Measurements from ENCODE around the gene SYT7. TPM values are rescaled to one million over a fixed set of nuclear protein-coding genes. Genes with fewer than 3 reads are reported as not detected.

Gene SYT7
- total RNA-seq, 2 experiments from 2014 or later: not detected

DNA sequence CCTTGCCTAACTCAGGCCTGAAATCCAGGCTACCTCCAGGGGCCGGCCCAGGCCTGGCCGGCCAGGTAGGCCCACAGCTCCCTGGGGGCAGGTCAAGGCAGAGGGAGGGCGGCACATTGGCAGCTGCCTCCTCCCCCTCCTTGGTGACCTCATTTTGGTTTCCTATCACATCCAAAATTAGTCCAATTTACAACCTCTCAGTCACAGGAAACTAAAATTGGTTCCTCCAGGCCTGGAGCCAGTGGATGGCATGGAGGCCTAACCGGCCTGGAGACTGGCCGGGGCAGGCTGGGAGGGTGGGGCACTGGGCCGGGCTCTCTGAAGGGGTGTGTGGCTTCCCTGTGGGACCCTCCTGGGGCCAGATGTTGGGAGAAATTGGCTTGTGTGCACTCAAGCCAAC, 36.4 kb downstream of the SYT7 start:
- Mint-ChIP-seq H3K4me1 (ENCODE audit: low read depth) (peaks cover 3% of the 10 kb centered on the region), H3K27me3 (peaks cover 20% of the 10 kb centered on the region), H3K27ac (no peak overlapping the region), H3K9me3 (no peaks in the 10 kb centered on the region), H3K36me3 (no peaks in the 10 kb centered on the region), H3K4me3 (no peak overlapping the region)
- POLR2A ChIA-PET: no interaction called here
- CTCF ChIA-PET: interaction anchor here (0.6 to 2.6 kb wide), 4 partner anchors 12 to 99 kb away, joined by 3 to 14 read pairs (median 7); no protein-coding TSS in a partner anchor
- intact Hi-C loops (cut with micrococcal nuclease): no loop called here
- no peak for DNase-seq

GRCh38 chr11:61543606-61544306, 37.1 kb downstream of the SYT7 start:
- CTCF ChIA-PET: interaction anchor here (2.6 kb wide), 1 partner anchor 11 kb away, joined by 14 read pairs; no protein-coding TSS in a partner anchor
- H3K27ac Mint-ChIP-seq: no peak overlapping the region
- H3K27me3 Mint-ChIP-seq: peaks cover 20% of the 10 kb centered on the region
- POLR2A ChIA-PET: no interaction called here
- no peak for DNase-seq
- intact Hi-C loops (cut with micrococcal nuclease): no loop called here
- H3K9me3 Mint-ChIP-seq: no peaks in the 10 kb centered on the region
- H3K4me1 Mint-ChIP-seq (ENCODE audit: low read depth): peaks cover 3% of the 10 kb centered on the region
- H3K36me3 Mint-ChIP-seq: no peaks in the 10 kb centered on the region
- no peak overlapping the region for H3K4me3 Mint-ChIP-seq

DNA sequence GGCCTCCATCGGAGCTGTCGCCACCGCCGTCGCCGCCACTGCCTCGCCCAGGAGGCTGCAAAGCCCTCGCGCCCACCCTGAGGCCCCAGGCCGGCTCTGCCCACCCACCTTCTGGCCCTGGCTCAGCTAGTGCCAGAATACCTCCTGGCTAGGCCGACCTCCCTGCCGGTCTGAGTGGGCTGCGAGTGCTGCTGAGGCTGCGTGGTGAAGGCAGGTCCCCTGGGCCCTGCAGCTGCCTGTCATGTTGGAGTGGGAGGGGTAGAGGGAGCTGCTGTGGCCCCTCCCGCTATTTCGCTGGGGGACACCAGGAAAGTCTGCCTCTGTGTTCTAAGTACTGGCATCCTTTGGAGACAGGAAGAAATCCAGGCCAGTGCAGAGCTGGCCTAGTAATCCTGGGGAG, 38.2 kb downstream of the SYT7 start:
- DNase-seq: no peak
- ChIA-PET POLR2A (no interaction called here), CTCF (interaction anchor here (3.0 kb wide), 1 partner anchor 11 kb away, joined by 11 read pairs; no protein-coding TSS in a partner anchor)
- H3K4me1 Mint-ChIP-seq (ENCODE audit: low read depth): peaks cover 3% of the 10 kb centered on the region
- peaks cover 21% of the 10 kb centered on the region for H3K27me3 Mint-ChIP-seq
- H3K36me3 Mint-ChIP-seq: no peaks in the 10 kb centered on the region
- no peak overlapping the region for H3K4me3 Mint-ChIP-seq
- no peaks in the 10 kb centered on the region for H3K9me3 Mint-ChIP-seq
- intact Hi-C loops (cut with micrococcal nuclease): no loop called here
- H3K27ac Mint-ChIP-seq: no peak overlapping the region

GRCh38 chr11:61542024-61542461, 38.8 kb downstream of the SYT7 start:
- Mint-ChIP-seq H3K9me3 (no peaks in the 10 kb centered on the region), H3K36me3 (no peaks in the 10 kb centered on the region), H3K4me3 (no peak overlapping the region), H3K4me1 (ENCODE audit: low read depth) (peaks cover 3% of the 10 kb centered on the region), H3K27me3 (peaks cover 20% of the 10 kb centered on the region), H3K27ac (no peak overlapping the region)
- CTCF ChIA-PET: interaction anchor here (3.0 kb wide), 1 partner anchor 10 kb away, joined by 11 read pairs; no protein-coding TSS in a partner anchor
- intact Hi-C loops (cut with micrococcal nuclease): no loop called here
- POLR2A ChIA-PET: no interaction called here
- DNase-seq: no peak

GRCh38 chr11:61541598-61541997, 39.3 kb downstream of the SYT7 start:
- H3K4me1 Mint-ChIP-seq (ENCODE audit: low read depth): peaks cover 3% of the 10 kb centered on the region
- peaks cover 19% of the 10 kb centered on the region for H3K27me3 Mint-ChIP-seq
- DNase-seq: no peak
- intact Hi-C loops (cut with micrococcal nuclease): no loop called here
- no peaks in the 10 kb centered on the region for H3K9me3 Mint-ChIP-seq
- POLR2A ChIA-PET: no interaction called here
- CTCF ChIA-PET: interaction anchor here (3.0 kb wide), 1 partner anchor 10 kb away, joined by 11 read pairs; no protein-coding TSS in a partner anchor
- no peaks in the 10 kb centered on the region for H3K36me3 Mint-ChIP-seq
- no peak overlapping the region for H3K27ac Mint-ChIP-seq
- no peak overlapping the region for H3K4me3 Mint-ChIP-seq

- CTCF ChIA-PET: interaction anchor here (0.7 to 3.0 kb wide), 2 partner anchors 9 to 24 kb away, joined by 3 to 11 read pairs; no protein-coding TSS in a partner anchor
Observed at GRCh38 chr11:61540528-61540927, 40.3 kb downstream of the SYT7 start.

DNA sequence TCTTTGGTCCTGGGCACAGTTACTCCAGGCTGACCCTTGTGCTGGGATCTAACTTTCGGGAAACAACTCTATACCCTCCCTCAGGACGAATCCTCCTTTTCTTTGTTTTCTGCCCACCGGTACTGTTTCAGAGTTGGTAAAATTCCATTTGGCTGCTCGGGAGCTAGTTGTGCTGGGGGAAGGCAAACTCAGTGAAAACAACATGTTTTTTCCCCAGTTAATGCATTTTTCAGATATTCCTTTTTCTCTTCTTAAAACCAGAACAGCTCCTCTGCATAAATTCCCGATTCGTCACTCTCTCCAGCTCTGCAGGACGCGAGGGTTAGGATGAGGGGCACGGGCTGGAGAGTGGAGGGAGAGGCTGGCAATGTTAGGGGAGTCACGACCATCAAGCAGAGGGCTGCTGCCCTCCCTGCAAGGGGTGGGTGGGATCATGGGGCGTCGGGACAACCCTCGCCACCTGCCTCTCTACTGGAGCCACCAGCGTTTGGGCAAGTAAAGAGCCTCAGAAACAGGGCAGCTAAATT, 41.0 kb downstream of the SYT7 start:
- no peak for DNase-seq
- no peaks in the 10 kb centered on the region for H3K9me3 Mint-ChIP-seq
- H3K4me1 Mint-ChIP-seq (ENCODE audit: low read depth): no peaks in the 10 kb centered on the region
- POLR2A ChIA-PET: interaction anchor here (0.6 kb wide), 1 partner anchor 94 kb away, joined by 4 read pairs; no protein-coding TSS in a partner anchor
- H3K27me3 Mint-ChIP-seq: peaks cover 14% of the 10 kb centered on the region
- H3K36me3 Mint-ChIP-seq: no peaks in the 10 kb centered on the region
- CTCF ChIA-PET: interaction anchor here (1.0 kb wide), 1 partner anchor 19 kb away, joined by 3 read pairs; no protein-coding TSS in a partner anchor
- intact Hi-C loops (cut with micrococcal nuclease): no loop called here
- no peak overlapping the region for H3K4me3 Mint-ChIP-seq
- no peak overlapping the region for H3K27ac Mint-ChIP-seq

More at GRCh38 chr11:61540528-61540927, 40.3 kb downstream of the SYT7 start:
- intact Hi-C loops (cut with micrococcal nuclease): no loop called here
- POLR2A ChIA-PET: no interaction called here
- Mint-ChIP-seq H3K4me3 (no peak overlapping the region), H3K9me3 (no peaks in the 10 kb centered on the region), H3K27ac (no peak overlapping the region), H3K36me3 (no peaks in the 10 kb centered on the region), H3K4me1 (ENCODE audit: low read depth) (peaks cover 1% of the 10 kb centered on the region), H3K27me3 (peaks cover 16% of the 10 kb centered on the region)
- no peak for DNase-seq

- no peak overlapping the region for H3K27ac Mint-ChIP-seq
- no peaks in the 10 kb centered on the region for H3K4me1 Mint-ChIP-seq (ENCODE audit: low read depth)
- H3K9me3 Mint-ChIP-seq: no peaks in the 10 kb centered on the region
- intact Hi-C loops (cut with micrococcal nuclease): no loop called here
- peaks cover 13% of the 10 kb centered on the region for H3K27me3 Mint-ChIP-seq
- H3K4me3 Mint-ChIP-seq: no peak overlapping the region
- ChIA-PET POLR2A (no interaction called here), CTCF (interaction anchor here (1.0 kb wide), 1 partner anchor 18 kb away, joined by 3 read pairs; no protein-coding TSS in a partner anchor)
- DNase-seq: no peak
- H3K36me3 Mint-ChIP-seq: no peaks in the 10 kb centered on the region
Observed at GRCh38 chr11:61539006-61539405, 41.9 kb downstream of the SYT7 start.

- H3K4me3 Mint-ChIP-seq: no peak overlapping the region
- no peaks in the 10 kb centered on the region for H3K4me1 Mint-ChIP-seq (ENCODE audit: low read depth)
- H3K27ac Mint-ChIP-seq: no peak overlapping the region
- peaks cover 14% of the 10 kb centered on the region for H3K27me3 Mint-ChIP-seq
- H3K9me3 Mint-ChIP-seq: no peaks in the 10 kb centered on the region
- DNase-seq: no peak
- intact Hi-C loops (cut with micrococcal nuclease): no loop called here
- CTCF ChIA-PET: no interaction called here
- POLR2A ChIA-PET: no interaction called here
- H3K36me3 Mint-ChIP-seq: no peaks in the 10 kb centered on the region
Observed at GRCh38 chr11:61538636-61538961, 42.3 kb downstream of the SYT7 start.

GRCh38 chr11:61537326-61537725, 43.5 kb downstream of the SYT7 start:
- ChIA-PET CTCF (no interaction called here), POLR2A (no interaction called here)
- Mint-ChIP-seq H3K27ac (no peak overlapping the region), H3K4me1 (ENCODE audit: low read depth) (no peaks in the 10 kb centered on the region), H3K9me3 (no peaks in the 10 kb centered on the region), H3K36me3 (no peaks in the 10 kb centered on the region), H3K27me3 (peaks cover 16% of the 10 kb centered on the region), H3K4me3 (no peak overlapping the region)
- intact Hi-C loops (cut with micrococcal nuclease): no loop called here
- DNase-seq: no peak

- ChIA-PET POLR2A (no interaction called here), CTCF (no interaction called here)
- Mint-ChIP-seq H3K27ac (no peak overlapping the region), H3K4me3 (no peak overlapping the region), H3K4me1 (ENCODE audit: low read depth) (no peaks in the 10 kb centered on the region), H3K27me3 (peaks cover 14% of the 10 kb centered on the region), H3K36me3 (no peaks in the 10 kb centered on the region), H3K9me3 (no peaks in the 10 kb centered on the region)
- intact Hi-C loops (cut with micrococcal nuclease): no loop called here
- DNase-seq: no peak
Observed at GRCh38 chr11:61536676-61537270, 44.1 kb downstream of the SYT7 start.

GRCh38 chr11:61535998-61536675, 44.7 kb downstream of the SYT7 start:
- intact Hi-C loops (cut with micrococcal nuclease): no loop called here
- Mint-ChIP-seq H3K4me3 (no peak overlapping the region), H3K36me3 (no peaks in the 10 kb centered on the region), H3K27ac (no peak overlapping the region), H3K9me3 (no peaks in the 10 kb centered on the region), H3K4me1 (ENCODE audit: low read depth) (no peaks in the 10 kb centered on the region), H3K27me3 (peaks cover 13% of the 10 kb centered on the region)
- POLR2A ChIA-PET: no interaction called here
- CTCF ChIA-PET: no interaction called here
- DNase-seq: no peak

Data from activated CD4-positive, alpha-beta memory T cell treated with anti-CD3 and anti-CD28 coated beads for 36 hours (primary cell).